H9 (cell line): ENCODE results near the gene VPS41. TPM values are rescaled to one million over a fixed set of nuclear protein-coding genes. Genes with fewer than 3 reads are reported as not detected.

Source experiments
- DNase-seq: peaks from one replicate; pipeline ENCODE4 v3.0.0-alpha.2; 2017
- H2AFZ ChIP-seq: one replicate; pipeline ENCODE4 v1.6.1; 2013; ENCODE audit warnings: mild to moderate bottlenecking, low read length, control low read depth, moderate library complexity
- H2AK5ac ChIP-seq: 2 replicates; pipeline ENCODE4 v1.6.1; 2013; ENCODE audit warnings: low read length, control low read depth, mixed read lengths; ENCODE audit not compliant: insufficient read length
- H2BK120ac ChIP-seq: one replicate; pipeline ENCODE4 v1.6.1; 2013; ENCODE audit warnings: low read depth, mild to moderate bottlenecking, low read length, control low read depth, inconsistent platforms; ENCODE audit not compliant: poor library complexity, severe bottlenecking
- H2BK12ac ChIP-seq: 2 replicates; pipeline ENCODE4 v1.6.1; 2013; ENCODE audit warnings: low read length, control low read depth, mixed read lengths, low read depth; ENCODE audit not compliant: insufficient read length
- H2BK15ac ChIP-seq: 2 replicates; pipeline ENCODE4 v1.6.1; 2013; ENCODE audit warnings: low read depth, low read length, control low read depth
- H2BK20ac ChIP-seq: one replicate; pipeline ENCODE4 v1.6.1; 2013; ENCODE audit warnings: low read depth, mild to moderate bottlenecking, low read length, control low read depth, inconsistent platforms; ENCODE audit not compliant: poor library complexity, severe bottlenecking
- H2BK5ac ChIP-seq: 2 replicates; pipeline ENCODE4 v1.6.1; 2013; ENCODE audit warnings: low read length, control low read depth, mixed read lengths; ENCODE audit not compliant: insufficient read length
- H3K14ac ChIP-seq: 2 replicates; pipeline ENCODE4 v1.6.1; 2013; ENCODE audit warnings: low read length, control low read depth; ENCODE audit not compliant: insufficient read depth
- H3K18ac ChIP-seq: 2 replicates; pipeline ENCODE4 v1.6.1; 2013; ENCODE audit warnings: low read depth, mild to moderate bottlenecking, mixed read lengths, low read length, control low read depth; ENCODE audit not compliant: insufficient read length
- H3K23ac ChIP-seq: 2 replicates; pipeline ENCODE4 v1.6.1; 2013; ENCODE audit warnings: low read length, control low read depth, mixed read lengths, low read depth; ENCODE audit not compliant: insufficient read length
- H3K23me2 ChIP-seq: 2 replicates; pipeline ENCODE4 v1.6.1; 2013; ENCODE audit warnings: low read depth, mild to moderate bottlenecking, mixed read lengths, low read length, control low read depth; ENCODE audit not compliant: insufficient read length, poor library complexity, severe bottlenecking
- H3K27ac ChIP-seq: 2 replicates; pipeline ENCODE4 v1.5.1; 2013; ENCODE audit warnings: low read length, control low read depth, mixed read lengths, low read depth; ENCODE audit not compliant: insufficient read length
- H3K27me3 ChIP-seq: 2 replicates; pipeline ENCODE4 v1.6.1; 2013; ENCODE audit warnings: low read length, control low read depth, inconsistent platforms; ENCODE audit not compliant: insufficient read depth
- H3K4ac ChIP-seq: 2 replicates; pipeline ENCODE4 v1.6.1; 2013; ENCODE audit warnings: low read depth, mild to moderate bottlenecking, control low read depth, inconsistent platforms, low read length, moderate library complexity
- H3K4me1 ChIP-seq: 2 replicates; pipeline ENCODE4 v1.6.1; 2013; ENCODE audit warnings: low read length, control low read depth, inconsistent platforms; ENCODE audit not compliant: insufficient read depth
- H3K4me2 ChIP-seq: 2 replicates; pipeline ENCODE4 v1.6.1; 2013; ENCODE audit warnings: low read length, control low read depth, mixed read lengths; ENCODE audit not compliant: insufficient read length, insufficient read depth
- H3K56ac ChIP-seq: 2 replicates; pipeline ENCODE4 v1.6.1; 2013; ENCODE audit warnings: low read depth, mild to moderate bottlenecking, mixed read lengths, low read length, control low read depth; ENCODE audit not compliant: insufficient read length
- H3K79me1 ChIP-seq: 2 replicates; pipeline ENCODE4 v1.6.1; 2013; ENCODE audit warnings: low read depth, mild to moderate bottlenecking, moderate library complexity, low read length, control low read depth, inconsistent platforms; ENCODE audit not compliant: insufficient read depth, poor library complexity, severe bottlenecking
- H3K79me2 ChIP-seq: 2 replicates; pipeline ENCODE4 v1.6.1; 2013; ENCODE audit warnings: low read length, control low read depth, inconsistent platforms; ENCODE audit not compliant: insufficient read depth
- H3K9ac ChIP-seq: 2 replicates; pipeline ENCODE4 v1.6.1; 2013; ENCODE audit warnings: low read length, control low read depth, mixed read lengths; ENCODE audit not compliant: insufficient read length; ENCODE audit errors: extremely low read depth
- H3K9me3 ChIP-seq: one replicate; pipeline ENCODE4 v1.6.1; 2013; ENCODE audit warnings: low read depth, low read length, inconsistent platforms; ENCODE audit not compliant: control insufficient read depth
- H3T11ph ChIP-seq: one replicate; pipeline ENCODE4 v1.6.1; 2013; ENCODE audit warnings: mild to moderate bottlenecking, low read length, control low read depth, inconsistent platforms
- H4K20me1 ChIP-seq: one replicate; pipeline ENCODE4 v1.6.1; 2013; ENCODE audit not compliant: control insufficient read depth, insufficient read length, insufficient read depth
- H4K5ac ChIP-seq: 2 replicates; pipeline ENCODE4 v1.6.1; 2013; ENCODE audit warnings: low read depth, mild to moderate bottlenecking, mixed read lengths, low read length, control low read depth; ENCODE audit not compliant: insufficient read length
- H4K8ac ChIP-seq: replicated peaks from 2 replicates; pipeline ENCODE4 v1.6.1; 2013; ENCODE audit warnings: low read length, control low read depth, mixed read lengths, low read depth; ENCODE audit not compliant: insufficient read length
- H4K91ac ChIP-seq: 2 replicates; pipeline ENCODE4 v1.6.1; 2013; ENCODE audit warnings: low read depth, mild to moderate bottlenecking, moderate library complexity, mixed read lengths, low read length, control low read depth; ENCODE audit not compliant: insufficient read length
- H3K27ac Mint-ChIP-seq, 3 experiments: 2 replicates in 2 of 3; 3 replicates in 1 of 3; pipeline ENCODE4 v1.8.0; 2020 to 2021; ENCODE audit warnings: mixed read lengths in 3 of 3, mild to moderate bottlenecking in 1 of 3, moderate library complexity in 1 of 3
- H3K27me3 Mint-ChIP-seq: 2 replicates; pipeline ENCODE4 v1.8.0; 2021; ENCODE audit warnings: low read depth, mild to moderate bottlenecking, moderate library complexity, mixed read lengths
- H3K36me3 Mint-ChIP-seq, 3 experiments: 2 replicates in 2 of 3; 3 replicates in 1 of 3; pipeline ENCODE4 v1.8.0; 2020 to 2021; ENCODE audit warnings: low read depth in 3 of 3, mixed read lengths in 3 of 3; ENCODE audit not compliant: insufficient read depth in 1 of 3
- H3K4me1 Mint-ChIP-seq, 2 experiments: 2 replicates each; pipeline ENCODE4 v1.8.0; 2020; ENCODE audit warnings: mixed read lengths in 2 of 2
- H3K4me3 Mint-ChIP-seq, 2 experiments: 2 replicates in 1 of 2; 3 replicates in 1 of 2; pipeline ENCODE4 v1.8.0; 2020 to 2021; ENCODE audit warnings: mild to moderate bottlenecking in 2 of 2, mixed read lengths in 2 of 2, moderate library complexity in 1 of 2
- H3K9me3 Mint-ChIP-seq, 2 experiments: 2 replicates in 1 of 2; 3 replicates in 1 of 2; pipeline ENCODE4 v1.8.0; 2020; ENCODE audit warnings: mild to moderate bottlenecking in 2 of 2, mixed read lengths in 2 of 2, moderate library complexity in 1 of 2
- CTCF ChIP-seq: fragments of 200-600 bp; sonication (generic); conservative IDR thresholded peaks from 3 replicates; pipeline ENCODE4 v1.8.0; 2021; ENCODE audit warnings: antibody characterized with exemption, mild to moderate bottlenecking
- WGBS: extraction: QIAGEN DNeasy Blood & Tissue Kit; methylation state at CpG from one replicate; pipeline ENCODE4 v1.1.7; 2013; ENCODE audit warnings: missing lambda C conversion rate, low lambda C conversion rate, mixed read lengths; ENCODE audit not compliant: insufficient read length; ENCODE audit errors: extremely low coverage; 5-methylcytosine and 5-hydroxymethylcytosine counted together
- total RNA-seq: library from RNA; stranded (reverse); gene quantifications from 2 replicates; pipeline ENCODE4 v1.2.1, GENCODE V29; 2021

Gene VPS41
- total RNA-seq, 1 experiment from 2014 or later = 49.3 TPM

- Histone ChIP-seq H3K18ac (no peak overlapping the region), H4K91ac (no peak overlapping the region), H3K4me1 (no peaks in the 10 kb centered on the region), H2BK120ac (no peak overlapping the region), H3K27ac (no peak overlapping the region), H3K23ac (no peak overlapping the region), H2AFZ (no peak overlapping the region), H3K23me2 (no peaks in the 10 kb centered on the region), H4K20me1 (peaks cover 2% of the 10 kb centered on the region), H3K79me1 (no peaks in the 10 kb centered on the region), H3K27me3 (no peaks in the 10 kb centered on the region), H3K9ac (no peak overlapping the region), H3K9me3 (no peaks in the 10 kb centered on the region), H2AK5ac (no peak overlapping the region), H3K56ac (no peak overlapping the region), H3T11ph (no peak overlapping the region), H4K8ac (no peak overlapping the region), H4K5ac (no peak overlapping the region), H2BK5ac (no peak overlapping the region), H2BK12ac (no peak overlapping the region), H3K14ac (no peak overlapping the region), H3K4ac (no peak overlapping the region), H2BK15ac (no peak overlapping the region), H3K79me2 (no peaks in the 10 kb centered on the region), H3K4me2 (no peak overlapping the region), H2BK20ac (no peak overlapping the region)
- no CpG with 5 or more reads among the region's 2 CpGs for WGBS
- H3K27ac Mint-ChIP-seq = no peak overlapping the region
- no peak for TF ChIP-seq CTCF
- no peak for DNase-seq
- H3K27me3 Mint-ChIP-seq = no peaks in the 10 kb centered on the region
- peaks cover 18 to 26% (median 19%) of the 10 kb centered on the region in 3 experiments for H3K36me3 Mint-ChIP-seq
- no peaks in the 10 kb centered on the region; a peak in 1 of 5 replicates for H3K9me3 Mint-ChIP-seq
- no peak overlapping the region for H3K4me3 Mint-ChIP-seq
- peaks cover 5% of the 10 kb centered on the region in 2 experiments; a peak in 3 of 4 replicates for H3K4me1 Mint-ChIP-seq
Measured at GRCh38 chr7:38819463-38819862, 89.5 kb downstream of the VPS41 start.
